H1 (cell line): Measurements from ENCODE around the gene ABCA13.

Source experiments
- CEBPB ChIP-seq: IDR thresholded peaks from 2 replicates; pipeline ENCODE4 v1.6.1; 2012; ENCODE audit warnings: low read depth, low read length
- EGR1 ChIP-seq: IDR thresholded peaks from 2 replicates; pipeline ENCODE4 v1.6.1; 2011; ENCODE audit warnings: low read depth, low read length, borderline replicate concordance
- EZH2 ChIP-seq: fragments of 200-600 bp; sonication (generic); IDR thresholded peaks from 2 replicates; pipeline ENCODE4 v1.7.1; 2012; ENCODE audit warnings: low read depth, mild to moderate bottlenecking, moderate library complexity, low read length, inconsistent platforms; ENCODE audit not compliant: severe bottlenecking
- HDAC2 ChIP-seq, 2 experiments: fragments of 300-600 bp in 1 of 2; sonication (generic) in 1 of 2; IDR thresholded peaks; 2 replicates each; pipeline ENCODE4 v1.6.1; 2011 to 2012; ENCODE audit warnings: low read depth in 2 of 2, low read length in 2 of 2, mild to moderate bottlenecking in 2 of 2, moderate library complexity in 2 of 2, borderline replicate concordance in 1 of 2, inconsistent platforms in 1 of 2
- POLR2AphosphoS5 ChIP-seq: IDR thresholded peaks from 2 replicates; pipeline ENCODE4 v1.6.1; 2011; ENCODE audit warnings: low read depth, low read length
- RAD21 ChIP-seq, 2 experiments: IDR thresholded peaks in 1 of 2; conservative IDR thresholded peaks in 1 of 2; 2 replicates each; pipeline ENCODE4 v1.6.1; 2011; ENCODE audit warnings: low read depth in 2 of 2, low read length in 2 of 2, improper control_type of control experiment in 1 of 2, inconsistent platforms in 1 of 2, mild to moderate bottlenecking in 1 of 2, moderate library complexity in 1 of 2
- TAF1 ChIP-seq: IDR thresholded peaks from 2 replicates; pipeline ENCODE4 v1.6.1; 2011; ENCODE audit warnings: mild to moderate bottlenecking, low read depth, low read length
- TAF7 ChIP-seq: optimal IDR thresholded peaks from 2 replicates; pipeline ENCODE3; 2011; ENCODE audit warnings: low read depth, mild to moderate bottlenecking, inconsistent platforms, low read length, moderate library complexity, borderline replicate concordance
- TBP ChIP-seq: IDR thresholded peaks from 2 replicates; pipeline ENCODE4 v1.6.1; 2011; ENCODE audit warnings: low read depth, low read length, improper control_type of control experiment
- ZNF274 ChIP-seq: IDR thresholded peaks from 2 replicates; pipeline ENCODE4 v1.7.0; 2012; ENCODE audit warnings: low read length, borderline replicate concordance; ENCODE audit errors: extremely low read depth
- TF ChIP-seq, protein P1 (sequence below): IDR thresholded peaks from 2 replicates; pipeline ENCODE4 v1.6.1; 2011; ENCODE audit warnings: low read depth, mild to moderate bottlenecking, low read length; ENCODE audit not compliant: insufficient read depth
- TF ChIP-seq, protein P2 (sequence below), 3 experiments: IDR thresholded peaks; 1 replicate in 2 of 3; 2 replicates in 1 of 3; pipeline versions ENCODE4 v1.5.1 to v1.6.1; 2011; ENCODE audit warnings: low read length in 3 of 3, mild to moderate bottlenecking in 3 of 3, inconsistent platforms in 2 of 3, low read depth in 1 of 3, moderate library complexity in 1 of 3; ENCODE audit not compliant: insufficient read depth in 1 of 3; ENCODE audit errors: control extremely low read depth in 1 of 3
- TF ChIP-seq, protein P3 (sequence below): IDR thresholded peaks from 2 replicates; pipeline ENCODE4 v1.6.1; 2012; ENCODE audit warnings: inconsistent platforms
- TF ChIP-seq, protein P4 (sequence below): IDR thresholded peaks from 2 replicates; pipeline ENCODE4 v1.6.1; 2012; ENCODE audit warnings: low read length, inconsistent platforms

DNA sequence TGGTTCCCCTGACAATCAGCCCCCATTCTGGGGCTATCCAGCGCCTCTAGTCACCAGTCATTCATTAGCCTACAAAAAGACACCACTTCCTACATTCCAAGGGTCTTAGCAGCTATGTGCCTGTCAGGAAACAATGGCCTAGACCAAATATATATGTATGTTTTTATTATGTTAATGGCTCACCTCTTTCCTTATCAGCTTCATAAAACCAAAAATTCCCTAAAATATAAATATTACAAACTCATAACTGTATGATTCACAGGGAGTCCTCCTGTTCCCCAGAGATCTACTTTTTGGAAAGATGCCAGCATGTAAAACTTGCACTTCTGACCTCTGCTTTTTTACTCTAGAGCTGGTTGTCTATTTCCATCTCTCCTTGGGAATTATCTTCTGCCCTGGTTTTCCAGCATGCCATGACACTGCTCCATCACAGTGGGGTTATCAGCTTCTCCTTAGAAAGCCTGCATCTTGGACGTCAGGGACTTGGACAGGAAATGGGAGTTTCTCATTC is 79.2 kb downstream of the ABCA13 start:
- TF ChIP-seq, protein P1, sequence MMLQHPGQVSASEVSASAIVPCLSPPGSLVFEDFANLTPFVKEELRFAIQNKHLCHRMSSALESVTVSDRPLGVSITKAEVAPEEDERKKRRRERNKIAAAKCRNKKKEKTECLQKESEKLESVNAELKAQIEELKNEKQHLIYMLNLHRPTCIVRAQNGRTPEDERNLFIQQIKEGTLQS: no peak
- TF ChIP-seq, protein P2, sequence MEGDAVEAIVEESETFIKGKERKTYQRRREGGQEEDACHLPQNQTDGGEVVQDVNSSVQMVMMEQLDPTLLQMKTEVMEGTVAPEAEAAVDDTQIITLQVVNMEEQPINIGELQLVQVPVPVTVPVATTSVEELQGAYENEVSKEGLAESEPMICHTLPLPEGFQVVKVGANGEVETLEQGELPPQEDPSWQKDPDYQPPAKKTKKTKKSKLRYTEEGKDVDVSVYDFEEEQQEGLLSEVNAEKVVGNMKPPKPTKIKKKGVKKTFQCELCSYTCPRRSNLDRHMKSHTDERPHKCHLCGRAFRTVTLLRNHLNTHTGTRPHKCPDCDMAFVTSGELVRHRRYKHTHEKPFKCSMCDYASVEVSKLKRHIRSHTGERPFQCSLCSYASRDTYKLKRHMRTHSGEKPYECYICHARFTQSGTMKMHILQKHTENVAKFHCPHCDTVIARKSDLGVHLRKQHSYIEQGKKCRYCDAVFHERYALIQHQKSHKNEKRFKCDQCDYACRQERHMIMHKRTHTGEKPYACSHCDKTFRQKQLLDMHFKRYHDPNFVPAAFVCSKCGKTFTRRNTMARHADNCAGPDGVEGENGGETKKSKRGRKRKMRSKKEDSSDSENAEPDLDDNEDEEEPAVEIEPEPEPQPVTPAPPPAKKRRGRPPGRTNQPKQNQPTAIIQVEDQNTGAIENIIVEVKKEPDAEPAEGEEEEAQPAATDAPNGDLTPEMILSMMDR (IDR thresholded peaks at IDR 0.05; ENCODE audit: control extremely low read depth in 1 of 3, insufficient read depth in 1 of 3, low read depth in 1 of 3, low read length in 3 of 3): no peak
- TF ChIP-seq ZNF274 (no peak), TAF1 (no peak), EGR1 (no peak), POLR2AphosphoS5 (no peak), EZH2 (no peak), RAD21 (IDR thresholded peaks at IDR 0.05 in 1 of 2, conservative IDR thresholded peaks at IDR 0.05 in 1 of 2; ENCODE audit: low read depth in 2 of 2, low read length in 2 of 2) (no peak), HDAC2 (IDR thresholded peaks at IDR 0.05; ENCODE audit: borderline replicate concordance in 1 of 2, low read depth in 2 of 2, low read length in 2 of 2) (no peak), CEBPB (no peak), TBP (no peak), TAF7 (no peak)
- TF ChIP-seq, protein P3, sequence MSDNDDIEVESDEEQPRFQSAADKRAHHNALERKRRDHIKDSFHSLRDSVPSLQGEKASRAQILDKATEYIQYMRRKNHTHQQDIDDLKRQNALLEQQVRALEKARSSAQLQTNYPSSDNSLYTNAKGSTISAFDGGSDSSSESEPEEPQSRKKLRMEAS: no peak
- TF ChIP-seq, protein P4, sequence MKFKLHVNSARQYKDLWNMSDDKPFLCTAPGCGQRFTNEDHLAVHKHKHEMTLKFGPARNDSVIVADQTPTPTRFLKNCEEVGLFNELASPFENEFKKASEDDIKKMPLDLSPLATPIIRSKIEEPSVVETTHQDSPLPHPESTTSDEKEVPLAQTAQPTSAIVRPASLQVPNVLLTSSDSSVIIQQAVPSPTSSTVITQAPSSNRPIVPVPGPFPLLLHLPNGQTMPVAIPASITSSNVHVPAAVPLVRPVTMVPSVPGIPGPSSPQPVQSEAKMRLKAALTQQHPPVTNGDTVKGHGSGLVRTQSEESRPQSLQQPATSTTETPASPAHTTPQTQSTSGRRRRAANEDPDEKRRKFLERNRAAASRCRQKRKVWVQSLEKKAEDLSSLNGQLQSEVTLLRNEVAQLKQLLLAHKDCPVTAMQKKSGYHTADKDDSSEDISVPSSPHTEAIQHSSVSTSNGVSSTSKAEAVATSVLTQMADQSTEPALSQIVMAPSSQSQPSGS: no peak
